Stimulated activated CD4-positive, alpha-beta T cell treated with anti-CD3 and anti-CD28 coated beads, Interleukin-1b, Interleukin-23, amount 100 ng/mL, for 4 hours (primary cell): Measurements from ENCODE around the gene ERBB3.

Source experiments
- DNase-seq, 2 donors: peaks; one replicate each; pipeline ENCODE4 v3.0.0-alpha.2; 2020; ENCODE audit warnings: low read depth in 2 of 2

ERBB3 gene

GRCh38 chr12:56134897-56135296 lies 54.9 kb downstream of the ERBB3 start:
- no peak for DNase-seq

- no peak for DNase-seq
Observed at GRCh38 chr12:56137853-56138571, 58.0 kb downstream of the ERBB3 start.

- no peak for DNase-seq
Observed at GRCh38 chr12:56141946-56142784, 62.2 kb downstream of the ERBB3 start.

GRCh38 chr12:56143217-56143616 lies 63.3 kb downstream of the ERBB3 start:
- no peak for DNase-seq

- no peak for DNase-seq
Observed at GRCh38 chr12:56143870-56144269, 63.9 kb downstream of the ERBB3 start.

- no peak for DNase-seq
Observed at GRCh38 chr12:56145217-56145616, 65.3 kb downstream of the ERBB3 start.

- DNase-seq: no peak
Observed at GRCh38 chr12:56146492-56147460, 66.8 kb downstream of the ERBB3 start.

GRCh38 chr12:56150563-56150962 lies 70.6 kb downstream of the ERBB3 start:
- DNase-seq: no peak

GRCh38 chr12:56151672-56152131 lies 71.7 kb downstream of the ERBB3 start:
- peak in 1 of 2 donors; percentile 52 for DNase-seq

GRCh38 chr12:56152132-56152755 lies 72.3 kb downstream of the ERBB3 start, which contains the start of gene MYL6B:
MYL6B (plus strand) TSS chr12:56152587; CDS start chr12:56153919, 1,332 bp downstream.
- peak; percentile 86 to 92 for DNase-seq
